K562 (cell line): ENCODE measurements around the gene ARMC2. TPM values are rescaled to one million over a fixed set of nuclear protein-coding genes. Genes with fewer than 3 reads are reported as not detected.

Experiments used
- ATAC-seq: fragments of 200-7000 bp; cut with Tn5 transposase; 3 replicates; pipeline ENCODE4 v1.9.1; 2020; ENCODE audit warnings: moderate library complexity
- BruUV-seq: library from RNA; stranded (reverse); fragments of 400-500 nt; replicated peaks from 2 replicates; lab custom pipeline; 2021; lab: Mats Ljungman, UMichigan
- CTCF ChIA-PET: fragments of 300-600 bp; formaldehyde crosslinking; extraction: SDS; loops from one replicate; lab custom pipeline; 2021; ENCODE audit warnings: low intra/inter-chr PET ratio; lab: Yijun Ruan, JAX
- POLR2A ChIA-PET: fragments of 300-600, 350-650 bp; sonication (Branson Sonifier 250); formaldehyde crosslinking; extraction: SDS; loops from one replicate; lab custom pipeline; 2021; ENCODE audit warnings: antibody characterized with exemption, inconsistent platforms; lab: Yijun Ruan, JAX
- DNase-seq, 4 experiments: peaks; one replicate each; pipeline versions ENCODE4 v3.0.0 to v3.0.0-alpha.2; 2011 to 2018; ENCODE audit warnings: low spot score in 3 of 4, mixed read lengths in 3 of 4; ENCODE audit errors: extremely low read depth in 1 of 4
- FAIRE-seq: peaks from 2 replicates; lab custom pipeline; 2011; peaks lifted over from hg19 to GRCh38; lab: Jason Lieb, UNC
- H2AFZ ChIP-seq: 2 replicates; pipeline ENCODE4 v1.6.0; 2011; ENCODE audit warnings: low read depth, low read length, control low read depth, inconsistent platforms
- H3K27ac ChIP-seq: fragments of 200-600 bp; 3 replicates; pipeline ENCODE4 v1.8.0; 2011; ENCODE audit warnings: low read depth, mild to moderate bottlenecking, control low read depth, inconsistent platforms, low read length, moderate library complexity, mixed read lengths; ENCODE audit errors: extremely low read depth
- H3K27me3 ChIP-seq, 2 experiments: fragments of 300-600 bp in 1 of 2; 2 replicates in 1 of 2; 3 replicates in 1 of 2; pipeline versions ENCODE4 v1.6.0 to v1.8.0; 2011; ENCODE audit warnings: inconsistent platforms in 2 of 2, low read length in 2 of 2, mild to moderate bottlenecking in 1 of 2, mixed read lengths in 1 of 2, moderate library complexity in 1 of 2; ENCODE audit not compliant: control insufficient read depth in 2 of 2, insufficient read depth in 2 of 2
- H3K36me3 ChIP-seq: fragments of 300-600 bp; 3 replicates; pipeline ENCODE4 v1.8.0; 2011; ENCODE audit warnings: mild to moderate bottlenecking, low read length, inconsistent platforms; ENCODE audit not compliant: control insufficient read depth, insufficient read depth
- H3K4me1 ChIP-seq, 2 experiments: fragments of 200-600 bp in 1 of 2; replicated peaks in 1 of 2; 2 replicates in 1 of 2; 3 replicates in 1 of 2; pipeline versions ENCODE4 v1.5.1 to v1.8.0; 2011; ENCODE audit warnings: inconsistent platforms in 2 of 2, low read length in 2 of 2, mild to moderate bottlenecking in 1 of 2, mixed read lengths in 1 of 2, moderate library complexity in 1 of 2; ENCODE audit not compliant: control insufficient read depth in 2 of 2, insufficient read depth in 2 of 2
- H3K4me2 ChIP-seq: 2 replicates; pipeline ENCODE4 v1.6.1; 2011; ENCODE audit warnings: low read length, control low read depth, inconsistent platforms, mixed read lengths; ENCODE audit not compliant: insufficient read depth
- H3K4me3 ChIP-seq: fragments of 200-600 bp; sonication (generic), shearing (Covaris generic); 2 replicates; pipeline ENCODE4 v1.5.1; 2016; ENCODE audit warnings: control low read depth, inconsistent platforms
- H3K79me2 ChIP-seq: fragments of 200-600 bp; 3 replicates; pipeline ENCODE4 v1.8.0; 2011; ENCODE audit warnings: low read length, inconsistent platforms; ENCODE audit not compliant: control insufficient read depth, insufficient read depth
- H3K9ac ChIP-seq, 2 experiments: 2 replicates each; pipeline versions ENCODE4 v1.6.0 to v1.6.1; 2011; ENCODE audit warnings: low read depth in 2 of 2, low read length in 2 of 2, control low read depth in 1 of 2, inconsistent platforms in 1 of 2, mild to moderate bottlenecking in 1 of 2, mixed read lengths in 1 of 2; ENCODE audit not compliant: insufficient read depth in 1 of 2
- H3K9me1 ChIP-seq: one replicate; pipeline ENCODE4 v1.6.0; 2011; ENCODE audit warnings: inconsistent platforms, mild to moderate bottlenecking, low read length, moderate library complexity; ENCODE audit not compliant: control insufficient read depth, insufficient read depth
- H3K9me3 ChIP-seq: replicated peaks from 2 replicates; pipeline ENCODE4 v1.5.1; 2011; ENCODE audit warnings: low read depth, low read length, inconsistent platforms; ENCODE audit not compliant: control insufficient read depth, insufficient read depth
- H4K20me1 ChIP-seq: replicated peaks from 2 replicates; pipeline ENCODE4 v1.6.1; 2011; ENCODE audit warnings: low read length, inconsistent platforms, mixed read lengths; ENCODE audit not compliant: control insufficient read depth, insufficient read depth
- CREM ChIP-seq: IDR thresholded peaks from 2 replicates; pipeline ENCODE4 v1.6.1; 2014; ENCODE audit warnings: antibody characterized with exemption, low read depth
- CTBP1 ChIP-seq: fragments of 450-650 bp; IDR thresholded peaks from 2 replicates; pipeline ENCODE4 v1.6.1; 2016; ENCODE audit warnings: borderline replicate concordance
- FOXA3 ChIP-seq, 2 experiments: fragments of 450-650 bp in 1 of 2; sonication (generic) in 1 of 2; formaldehyde crosslinking; IDR thresholded peaks in 1 of 2; conservative IDR thresholded peaks in 1 of 2; 2 replicates each; pipeline versions ENCODE4 v1.4.0 to v1.8.0; 2020 to 2022; ENCODE audit warnings: mild to moderate bottlenecking in 2 of 2, missing genetic modification reagents in 1 of 2
- HLTF ChIP-seq: fragments of 450-650 bp; IDR thresholded peaks from 2 replicates; pipeline ENCODE4 v1.6.1; 2016
- MAFF ChIP-seq: IDR thresholded peaks from 2 replicates; pipeline ENCODE4 v1.6.1; 2012; ENCODE audit warnings: low read length, improper control_type of control experiment
- POLR2AphosphoS2 ChIP-seq: IDR thresholded peaks from 2 replicates; pipeline ENCODE4 v1.6.1; 2012; ENCODE audit warnings: low read length, improper control_type of control experiment
- POLR2G ChIP-seq: fragments of 200-400 bp; formaldehyde crosslinking; IDR thresholded peaks from 2 replicates; pipeline ENCODE4 v1.6.1; 2017; ENCODE audit warnings: low read depth, mild to moderate bottlenecking, antibody characterized with exemption, low read length, moderate library complexity
- SMARCB1 ChIP-seq: IDR thresholded peaks from 2 replicates; pipeline ENCODE4 v1.6.1; 2011; ENCODE audit warnings: improper control_type of control experiment, low read depth; ENCODE audit not compliant: insufficient read length
- WGBS: fragments of 100-300 bp; shearing (Covaris generic); methylation state at CpG from one replicate; pipeline ENCODE4 v1.1.6; 2016; ENCODE audit warnings: low coverage, mixed read lengths; ENCODE audit not compliant: insufficient coverage; ENCODE audit errors: missing lambda C conversion rate; 5-methylcytosine and 5-hydroxymethylcytosine counted together
- in situ Hi-C: fragments of 300-500 bp; cut with MboI; formaldehyde crosslinking; loops from 4 replicates; pipeline ENCODE4 v1.15.0; 2018; ENCODE audit warnings: inconsistent platforms, mixed read lengths
- intact Hi-C: fragments of 100-400 bp; cut with micrococcal nuclease; formaldehyde crosslinking; loops from 2 replicates; pipeline ENCODE4 v1.14.2; 2022
- polyA plus RNA-seq, 8 experiments: library from polyadenylated mRNA; depleted of rRNA in 4 of 8; stranded (reverse) in 5 of 8; unstranded in 3 of 8; fragments of >200 nt; fragmentation: Nextera tagmentation in 2 of 8; fragmentation: Illumina TruSeq in 1 of 8; extraction: Ambion mirVana in 2 of 8; extraction: Trizol in 1 of 8; gene quantifications; 2 replicates each; pipeline versions ENCODE4 v1.2.1 to v1.2.3, GENCODE V29; 2011 to 2014; ENCODE audit warnings: inconsistent platforms in 1 of 8, missing spikeins in 1 of 8
- total RNA-seq, 7 experiments: library from RNA; depleted of rRNA in 6 of 7; stranded (reverse); fragments of >200 nt in 6 of 7; fragmentation: Illumina TruSeq in 2 of 7; extraction: Trizol in 2 of 7; gene quantifications; 2 replicates each; pipeline versions ENCODE4 v1.2.1 to v1.2.3, GENCODE V29; 2011 to 2021; ENCODE audit warnings: low replicate concordance in 1 of 7
- TF ChIP-seq, protein P1 (sequence below): fragments of 450-650 bp; IDR thresholded peaks from 2 replicates; pipeline ENCODE4 v1.7.0; 2016; ENCODE audit warnings: borderline replicate concordance
- TF ChIP-seq, protein P2 (sequence below): fragments of 450-650 bp; IDR thresholded peaks from 2 replicates; pipeline ENCODE4 v1.6.1; 2016; ENCODE audit warnings: low read depth, mild to moderate bottlenecking, moderate library complexity
- TF ChIP-seq, protein P3 (sequence below): IDR thresholded peaks from 2 replicates; pipeline ENCODE4 v1.6.1; 2011; ENCODE audit not compliant: insufficient read length; ENCODE audit errors: extremely low read depth

The ARMC2 gene
- total and polyA plus RNA-seq, 9 of the 15 experiments (the other 6 are each of a cell fraction or from before 2014, with no cell fraction given) = 0.14 to 3.0 (median 0.82) TPM

DNA sequence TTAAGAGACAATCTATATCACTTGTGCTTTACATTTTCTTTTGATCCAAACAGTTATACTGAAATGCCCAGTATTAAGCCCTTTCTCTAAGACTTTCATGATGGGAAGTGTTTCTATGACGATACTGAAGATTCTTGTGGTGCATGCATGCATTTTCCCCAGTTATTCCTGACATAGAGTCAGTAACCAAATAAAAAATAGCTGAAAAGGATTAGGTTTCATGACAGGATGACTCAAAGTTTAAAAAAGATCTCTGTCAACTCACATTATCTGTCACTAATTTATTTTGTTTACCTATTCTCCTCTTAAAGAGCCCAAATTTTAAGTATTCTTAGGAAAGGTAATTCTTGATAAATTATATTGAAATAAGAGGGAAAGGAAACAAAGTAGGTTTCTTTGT, 148.0 kb downstream of the ARMC2 start:
- Histone ChIP-seq H4K20me1 (no peaks in the 10 kb centered on the region), H3K4me2 (no peak overlapping the region), H3K79me2 (no peaks in the 10 kb centered on the region), H3K4me3 (no peak overlapping the region), H3K9ac (no peak overlapping the region), H3K9me3 (no peaks in the 10 kb centered on the region), H3K27me3 (no peaks in the 10 kb centered on the region), H3K9me1 (no peaks in the 10 kb centered on the region), H3K27ac (no peak overlapping the region), H2AFZ (no peak overlapping the region), H3K4me1 (no peaks in the 10 kb centered on the region), H3K36me3 (no peaks in the 10 kb centered on the region)
- ChIA-PET POLR2A (interaction anchor here (0.6 to 1.4 kb wide), 3 partner anchors 8 to 366 kb away, joined by 3 to 6 read pairs (median 3); no protein-coding TSS in a partner anchor), CTCF (no interaction called here)
- 27% methylated on average over 1 of the region's 1 CpG for WGBS
- TF ChIP-seq HLTF = no peak
- TF ChIP-seq, protein P1, sequence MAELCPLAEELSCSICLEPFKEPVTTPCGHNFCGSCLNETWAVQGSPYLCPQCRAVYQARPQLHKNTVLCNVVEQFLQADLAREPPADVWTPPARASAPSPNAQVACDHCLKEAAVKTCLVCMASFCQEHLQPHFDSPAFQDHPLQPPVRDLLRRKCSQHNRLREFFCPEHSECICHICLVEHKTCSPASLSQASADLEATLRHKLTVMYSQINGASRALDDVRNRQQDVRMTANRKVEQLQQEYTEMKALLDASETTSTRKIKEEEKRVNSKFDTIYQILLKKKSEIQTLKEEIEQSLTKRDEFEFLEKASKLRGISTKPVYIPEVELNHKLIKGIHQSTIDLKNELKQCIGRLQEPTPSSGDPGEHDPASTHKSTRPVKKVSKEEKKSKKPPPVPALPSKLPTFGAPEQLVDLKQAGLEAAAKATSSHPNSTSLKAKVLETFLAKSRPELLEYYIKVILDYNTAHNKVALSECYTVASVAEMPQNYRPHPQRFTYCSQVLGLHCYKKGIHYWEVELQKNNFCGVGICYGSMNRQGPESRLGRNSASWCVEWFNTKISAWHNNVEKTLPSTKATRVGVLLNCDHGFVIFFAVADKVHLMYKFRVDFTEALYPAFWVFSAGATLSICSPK = no peak
- BruUV-seq = no TSS peak
- intact Hi-C loops = no loop called here
- in situ Hi-C loops = no loop called here
- FAIRE-seq (no peak), DNase-seq (no peak), ATAC-seq (no peak)

DNA sequence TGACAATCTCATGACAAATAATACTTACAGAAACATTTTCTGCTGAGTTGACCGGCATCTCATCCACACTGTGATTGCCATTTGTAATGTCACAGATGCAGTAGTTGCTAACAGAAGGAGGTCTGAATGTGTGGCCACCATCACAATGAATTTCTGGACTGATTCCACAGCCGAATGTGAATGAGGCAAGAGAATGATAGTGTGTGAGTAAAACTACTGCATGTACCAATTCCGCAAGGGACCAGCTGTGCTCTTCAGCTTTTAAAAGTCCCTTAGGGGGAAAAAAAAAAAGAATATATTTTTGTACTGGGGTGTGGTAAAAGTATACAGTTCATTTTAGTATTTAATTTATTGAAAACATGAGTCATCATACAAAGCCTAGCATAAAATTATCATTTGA, 150.3 kb downstream of the ARMC2 start:
- no peaks in the 10 kb centered on the region for H3K79me2 ChIP-seq
- DNase-seq (no peak), ATAC-seq (no peak), FAIRE-seq (no peak)
- no peak overlapping the region for H3K4me2 ChIP-seq
- no peaks in the 10 kb centered on the region for H3K9me3 ChIP-seq
- H3K4me3 ChIP-seq = no peak overlapping the region
- WGBS = 71% methylated on average over 3 of the region's 3 CpGs
- H4K20me1 ChIP-seq = no peaks in the 10 kb centered on the region
- no peak overlapping the region for H3K27ac ChIP-seq
- intact Hi-C loops = no loop called here
- no peaks in the 10 kb centered on the region for H3K4me1 ChIP-seq
- in situ Hi-C loops = no loop called here
- CTCF ChIA-PET = no interaction called here
- no peaks in the 10 kb centered on the region for H3K9me1 ChIP-seq
- BruUV-seq = no TSS peak
- POLR2A ChIA-PET = no interaction called here
- H3K9ac ChIP-seq = no peak overlapping the region
- no peaks in the 10 kb centered on the region for H3K27me3 ChIP-seq
- no peaks in the 10 kb centered on the region for H3K36me3 ChIP-seq
- H2AFZ ChIP-seq = no peak overlapping the region
- TF ChIP-seq POLR2G (no peak), POLR2AphosphoS2 (no peak), SMARCB1 (no peak), MAFF (no peak), CREM (no peak), CTBP1 (no peak), FOXA3 (CRISPR knock-in tag; conservative IDR thresholded peaks at IDR 0.05 in 1 of 2, IDR thresholded peaks at IDR 0.05 in 1 of 2) (no peak)
- TF ChIP-seq, protein P2, sequence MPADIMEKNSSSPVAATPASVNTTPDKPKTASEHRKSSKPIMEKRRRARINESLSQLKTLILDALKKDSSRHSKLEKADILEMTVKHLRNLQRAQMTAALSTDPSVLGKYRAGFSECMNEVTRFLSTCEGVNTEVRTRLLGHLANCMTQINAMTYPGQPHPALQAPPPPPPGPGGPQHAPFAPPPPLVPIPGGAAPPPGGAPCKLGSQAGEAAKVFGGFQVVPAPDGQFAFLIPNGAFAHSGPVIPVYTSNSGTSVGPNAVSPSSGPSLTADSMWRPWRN = no peak
- TF ChIP-seq, protein P3, sequence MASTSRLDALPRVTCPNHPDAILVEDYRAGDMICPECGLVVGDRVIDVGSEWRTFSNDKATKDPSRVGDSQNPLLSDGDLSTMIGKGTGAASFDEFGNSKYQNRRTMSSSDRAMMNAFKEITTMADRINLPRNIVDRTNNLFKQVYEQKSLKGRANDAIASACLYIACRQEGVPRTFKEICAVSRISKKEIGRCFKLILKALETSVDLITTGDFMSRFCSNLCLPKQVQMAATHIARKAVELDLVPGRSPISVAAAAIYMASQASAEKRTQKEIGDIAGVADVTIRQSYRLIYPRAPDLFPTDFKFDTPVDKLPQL = no peak
